ENCODE data around the gene KAT8.

- no peak for TF ChIP-seq SPI1 (IDR thresholded peaks at IDR 0.05; ENCODE audit: low read depth, low read length)
- no peak for TF ChIP-seq POLR2A (IDR thresholded peaks at IDR 0.05; ENCODE audit: low read depth, low read length)
- TF ChIP-seq POLR2AphosphoS5 (IDR thresholded peaks at IDR 0.05; ENCODE audit: low read depth, low read length), result no peak
- TF ChIP-seq TAF1 (IDR thresholded peaks at IDR 0.05; ENCODE audit: low read depth, low read length), result no peak
- TF ChIP-seq PAX5 (IDR thresholded peaks at IDR 0.05; ENCODE audit: insufficient read depth, low read length, severe bottlenecking), result no peak
Measured at GRCh38 chr16:31111881-31112466, 5.5 kb upstream of the KAT8 start.

Data from GM12891 (cell line).